GOT3 (cell line): Measurements from ENCODE around the gene CIAO1.
"Not testable (repeated sequence)": the region's sequence is repeated elsewhere in the genome, so short reads cannot be mapped to it uniquely, and the experiment has no call there.

Experiments
- DNase-seq: peaks from one replicate; lab custom pipeline; 2025; ENCODE audit warnings: mixed read lengths; lab: John Stamatoyannopoulos, UW

CIAO1 gene

GRCh38 chr2:96265840-96266679, at the start of gene CIAO1, which contains the start of gene TMEM127:
CIAO1 (plus strand) TSS chr2:96266225; CDS start chr2:96266351, 126 bp downstream.
TMEM127 (minus strand) TSS chr2:96265997; CDS start chr2:96265381, 616 bp downstream.
- peak; percentile 95 for DNase-seq

DNA sequence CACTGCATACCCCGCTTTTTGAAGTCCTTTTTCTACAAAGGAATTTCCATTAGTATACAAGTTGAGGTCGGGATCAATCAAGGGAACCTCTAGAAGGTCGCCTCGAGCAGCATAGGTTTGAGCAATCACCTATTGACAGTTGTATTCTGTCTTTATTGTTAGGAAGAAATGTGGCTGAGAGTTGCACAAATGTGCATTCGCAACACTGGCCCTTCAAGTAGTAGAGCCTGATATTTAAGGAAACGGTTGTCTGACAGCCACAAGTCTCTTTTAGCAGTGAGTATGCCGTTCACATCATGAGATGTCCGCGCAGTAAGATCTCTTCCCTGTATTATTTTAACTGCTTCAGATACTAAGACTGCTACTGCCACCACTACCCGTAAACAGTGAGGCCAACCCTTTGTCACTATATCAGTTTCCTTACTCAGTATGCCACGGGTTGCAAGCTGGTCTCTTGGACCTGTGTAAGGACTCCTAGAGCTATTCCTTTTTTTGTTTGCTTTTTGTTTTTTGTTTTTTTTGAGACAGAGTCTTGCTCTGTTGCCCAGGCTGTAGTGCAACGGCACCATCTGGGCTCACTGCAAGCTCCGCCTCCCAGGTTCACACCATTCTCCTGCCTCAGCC, 47.4 kb upstream of the CIAO1 start:
- no peak for DNase-seq

- DNase-seq, result not testable (repeated sequence)
Observed at GRCh38 chr2:96219959-96220358, 46.1 kb upstream of the CIAO1 start.

DNA sequence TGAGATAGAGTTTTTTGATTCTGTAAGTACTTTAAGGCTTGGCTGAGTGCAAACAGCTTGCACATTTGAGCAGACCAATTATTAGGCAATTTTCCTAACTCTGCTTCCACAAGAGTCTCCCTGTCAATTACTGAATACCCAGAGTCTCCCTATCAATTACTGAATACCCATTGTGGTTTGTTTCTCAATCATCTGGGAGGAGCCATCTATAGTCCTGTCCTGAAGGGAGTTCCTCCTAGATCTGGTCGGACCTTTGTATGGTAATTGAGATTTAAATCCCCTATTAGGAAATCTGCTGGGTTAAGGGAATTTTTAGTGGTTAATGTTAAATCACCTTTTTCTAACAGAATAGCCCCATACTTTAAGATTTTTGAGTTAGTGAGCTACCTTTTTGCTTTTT, 44.9 kb upstream of the CIAO1 start:
- DNase-seq, result not testable (repeated sequence)

GRCh38 chr2:96225016-96225533, 41.0 kb upstream of the CIAO1 start:
- no peak for DNase-seq

DNA sequence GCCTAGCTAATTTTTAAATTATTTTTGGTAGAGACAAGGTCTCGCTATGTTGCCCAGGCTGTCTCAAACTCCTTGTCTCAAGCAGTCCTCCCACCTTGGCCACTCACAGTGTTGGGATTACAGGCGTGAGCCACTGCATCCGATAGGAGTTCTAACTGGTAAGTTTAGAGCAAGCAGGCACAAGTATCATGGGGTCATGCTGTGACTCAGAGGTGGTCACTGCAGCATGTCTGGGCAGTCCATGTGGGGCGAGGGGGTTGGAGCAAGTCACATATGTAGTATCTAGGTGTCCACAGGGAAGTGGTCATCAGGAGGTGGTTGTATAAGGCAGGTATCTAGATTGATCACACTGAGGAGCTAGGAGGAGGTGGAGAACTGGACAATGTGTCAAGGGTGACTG, 34.7 kb upstream of the CIAO1 start:
- DNase-seq, result no peak

GRCh38 chr2:96233436-96233835, 32.6 kb upstream of the CIAO1 start:
- no peak for DNase-seq

DNA sequence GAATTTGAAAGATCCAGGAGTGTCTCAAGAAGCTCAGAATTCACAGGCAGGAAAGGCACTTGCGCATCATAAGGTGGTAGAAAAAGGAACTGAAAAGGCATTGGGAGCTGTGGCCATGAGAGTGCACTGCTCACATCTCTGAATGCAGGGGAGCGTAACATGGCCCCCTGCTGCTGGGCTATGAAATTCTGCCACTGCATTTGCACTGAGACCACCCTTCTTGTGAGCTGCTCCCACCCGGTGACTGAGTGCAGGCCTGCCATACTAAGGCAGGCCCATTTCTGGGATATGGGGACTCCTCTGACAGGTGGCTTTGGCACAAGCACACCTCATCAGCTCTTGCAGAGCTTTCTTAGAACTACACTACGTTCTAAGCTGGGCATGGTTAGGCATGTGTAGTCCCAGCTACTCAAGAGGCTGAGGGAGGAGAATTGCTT, 32.1 kb upstream of the CIAO1 start:
- no peak for DNase-seq

GRCh38 chr2:96236882-96237281, 29.1 kb upstream of the CIAO1 start:
- no peak for DNase-seq

GRCh38 chr2:96238266-96238665, 27.8 kb upstream of the CIAO1 start:
- DNase-seq, result no peak

DNA sequence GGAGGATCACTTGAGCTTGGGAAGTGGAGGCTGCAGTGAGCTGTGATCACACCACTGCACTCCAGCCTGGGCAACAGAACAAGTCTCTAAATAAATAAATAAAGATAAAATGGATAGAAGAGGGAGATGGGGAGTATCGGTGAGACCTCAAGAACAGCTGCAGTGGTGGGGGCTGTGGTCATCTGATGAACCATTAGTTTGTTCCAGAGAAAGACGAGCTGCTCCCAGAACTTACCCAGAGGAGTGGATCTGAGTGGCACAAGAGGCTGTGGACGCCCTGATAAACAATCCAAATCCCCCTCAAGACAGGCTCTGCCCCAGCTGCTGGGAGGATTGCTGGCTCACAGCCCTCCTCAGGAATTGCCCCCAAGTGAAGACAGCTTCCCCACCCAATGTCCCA, 26.9 kb upstream of the CIAO1 start:
- DNase-seq, result no peak

- no peak for DNase-seq
Observed at GRCh38 chr2:96239745-96240264, 26.2 kb upstream of the CIAO1 start.

- no peak for DNase-seq
Observed at GRCh38 chr2:96240341-96241038, 25.5 kb upstream of the CIAO1 start.

- DNase-seq, result no peak
Observed at GRCh38 chr2:96241227-96241626, 24.8 kb upstream of the CIAO1 start.

- peak; percentile 21 for DNase-seq
Observed at GRCh38 chr2:96241900-96242611, 24.0 kb upstream of the CIAO1 start.

GRCh38 chr2:96243843-96244242, 22.2 kb upstream of the CIAO1 start:
- DNase-seq, result no peak

- DNase-seq, result no peak
Observed at GRCh38 chr2:96245609-96246390, 20.2 kb upstream of the CIAO1 start.

- DNase-seq, result no peak
Observed at GRCh38 chr2:96247009-96247408, 19.0 kb upstream of the CIAO1 start.

GRCh38 chr2:96247896-96248295, 18.1 kb upstream of the CIAO1 start:
- no peak for DNase-seq

DNA sequence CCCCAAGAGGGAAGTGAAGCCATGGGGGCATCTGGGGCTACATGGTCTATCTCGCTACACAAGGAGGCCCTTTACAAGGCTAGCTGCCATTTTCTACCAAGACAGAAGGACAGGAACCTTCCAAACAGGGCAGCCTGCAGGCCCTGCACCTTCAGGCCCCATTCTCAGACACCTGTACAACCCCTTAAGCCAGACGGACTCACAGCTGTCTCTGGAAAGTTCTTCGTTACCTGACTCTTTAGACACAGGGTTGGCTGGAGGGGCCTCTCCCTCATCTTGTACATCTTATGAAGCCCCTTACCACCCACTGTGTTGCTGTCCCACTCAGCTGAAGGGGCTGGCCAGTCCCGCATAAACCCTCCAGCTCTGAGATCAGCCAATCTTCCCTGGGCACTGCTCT, 17.4 kb upstream of the CIAO1 start:
- no peak for DNase-seq

DNA sequence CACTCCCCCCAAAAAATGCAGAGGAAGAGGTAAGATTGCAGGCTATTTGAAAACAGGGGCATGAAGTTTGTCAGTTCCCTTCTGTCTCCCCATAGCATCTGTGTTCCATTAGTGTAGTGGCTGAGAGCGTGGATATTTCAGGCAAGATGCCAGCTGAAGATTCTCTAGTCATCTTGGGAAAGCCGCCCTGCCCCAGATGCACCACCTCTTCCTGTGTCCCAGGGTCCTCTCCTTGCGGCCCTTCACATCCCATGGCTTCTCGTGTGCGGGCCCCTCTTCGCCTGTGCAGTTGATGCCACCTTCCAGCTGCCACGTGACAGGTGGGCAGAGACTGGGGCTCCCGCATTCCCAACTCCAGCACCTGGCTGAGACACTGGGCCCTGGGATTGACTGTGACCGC, 16.4 kb upstream of the CIAO1 start:
- DNase-seq, result no peak
